ENCODE measurements around the gene ABCA3. TPM values are rescaled to one million over a fixed set of nuclear protein-coding genes. Genes with fewer than 3 reads are reported as not detected.

Gene ABCA3
- total RNA-seq, 4 donors from 2014 or later, result 3.4 to 8.6 (median 3.7) TPM

GRCh38 chr16:2326191-2326590, 14.3 kb downstream of the ABCA3 start:
- Histone ChIP-seq H3K9me3 (no peaks in the 10 kb centered on the region), H3K4me3 (no peak overlapping the region), H3K36me3 (no peaks in the 10 kb centered on the region), H3K4me1 (no peaks in the 10 kb centered on the region), H3K27me3 (no peaks in the 10 kb centered on the region), H3K27ac (no peak overlapping the region)
- in situ Hi-C loops (cut with MboI; ENCODE audit: low pct_ligation_motif_present in 1 of 4, low pct_unique_long_range_greater_than_20kb in 1 of 4, low sequenced_read_pairs in 3 of 4), result loop anchor here in 2 of 4 donors (25.0 kb wide), 1 partner anchor 161 kb away; the partner anchor contains the start of gene TBC1D24 (in 2 of the 2)
- no peak for DNase-seq
- intact Hi-C loops (cut with DNase I; ENCODE audit: low total_unique reads), result no loop called here
- 90 to 96% methylated on average over 4 to 10 of the region's 11 CpGs for WGBS, 2 donors (ENCODE audit: low coverage in 1 of 2)
- TF ChIP-seq CTCF (IDR thresholded peaks at IDR 0.05) (no peak), EP300 (IDR thresholded peaks at IDR 0.05; ENCODE audit: low read depth) (no peak), POLR2A (IDR thresholded peaks at IDR 0.05) (no peak), POLR2AphosphoS5 (IDR thresholded peaks at IDR 0.05) (no peak)

GRCh38 chr16:2325791-2326190, 14.7 kb downstream of the ABCA3 start:
- TF ChIP-seq POLR2A (IDR thresholded peaks at IDR 0.05) (no peak), POLR2AphosphoS5 (IDR thresholded peaks at IDR 0.05) (no peak), CTCF (IDR thresholded peaks at IDR 0.05) (no peak), EP300 (IDR thresholded peaks at IDR 0.05; ENCODE audit: low read depth) (no peak)
- H3K27ac ChIP-seq, result no peak overlapping the region
- no peaks in the 10 kb centered on the region for H3K36me3 ChIP-seq
- intact Hi-C loops (cut with DNase I; ENCODE audit: low total_unique reads), result no loop called here
- H3K4me1 ChIP-seq, result no peaks in the 10 kb centered on the region
- H3K9me3 ChIP-seq, result no peaks in the 10 kb centered on the region
- no peaks in the 10 kb centered on the region for H3K27me3 ChIP-seq
- H3K4me3 ChIP-seq, result no peak overlapping the region
- 83 to 95% methylated on average over 7 to 16 of the region's 16 CpGs for WGBS, 2 donors (ENCODE audit: low coverage in 1 of 2)
- no peak for DNase-seq
- in situ Hi-C loops (cut with MboI; ENCODE audit: low pct_ligation_motif_present in 1 of 4, low pct_unique_long_range_greater_than_20kb in 1 of 4, low sequenced_read_pairs in 3 of 4), result loop anchor here in 2 of 4 donors (25.0 kb wide), 1 partner anchor 162 kb away; the partner anchor contains the start of gene TBC1D24 (in 2 of the 2)

- in situ Hi-C loops (cut with MboI; ENCODE audit: low pct_ligation_motif_present in 1 of 4, low pct_unique_long_range_greater_than_20kb in 1 of 4, low sequenced_read_pairs in 3 of 4), result loop anchor here in 2 of 4 donors (25.0 kb wide), 1 partner anchor 162 kb away; the partner anchor contains the start of gene TBC1D24 (in 2 of the 2)
- no peaks in the 10 kb centered on the region for H3K9me3 ChIP-seq
- no peak for TF ChIP-seq CTCF (IDR thresholded peaks at IDR 0.05)
- no peak for TF ChIP-seq POLR2AphosphoS5 (IDR thresholded peaks at IDR 0.05)
- TF ChIP-seq POLR2A (IDR thresholded peaks at IDR 0.05), result no peak
- no peak for TF ChIP-seq EP300 (IDR thresholded peaks at IDR 0.05; ENCODE audit: low read depth)
- H3K36me3 ChIP-seq, result no peaks in the 10 kb centered on the region
- H3K27me3 ChIP-seq, result no peaks in the 10 kb centered on the region
- 84% methylated on average over 7 of the region's 7 CpGs; no CpG with 5 or more reads in 1 of the 2 donors for WGBS, 2 donors (ENCODE audit: low coverage in 1 of 2)
- H3K27ac ChIP-seq, result no peak overlapping the region
- intact Hi-C loops (cut with DNase I; ENCODE audit: low total_unique reads), result no loop called here
- no peak overlapping the region for H3K4me3 ChIP-seq
- no peak for DNase-seq
- no peaks in the 10 kb centered on the region for H3K4me1 ChIP-seq
These were observed 15.3 kb downstream of the ABCA3 start for GRCh38 chr16:2325181-2325580.

GRCh38 chr16:2324296-2324859, 16.1 kb downstream of the ABCA3 start:
- TF ChIP-seq EP300 (IDR thresholded peaks at IDR 0.05; ENCODE audit: low read depth), result no peak
- no peak for TF ChIP-seq CTCF (IDR thresholded peaks at IDR 0.05)
- no peak for TF ChIP-seq POLR2A (IDR thresholded peaks at IDR 0.05)
- TF ChIP-seq POLR2AphosphoS5 (IDR thresholded peaks at IDR 0.05), result no peak
- 84% methylated on average over 26 of the region's 26 CpGs; no CpG with 5 or more reads in 1 of the 2 donors for WGBS, 2 donors (ENCODE audit: low coverage in 1 of 2)
- no peak overlapping the region for H3K4me3 ChIP-seq
- H3K27me3 ChIP-seq, result no peaks in the 10 kb centered on the region
- H3K36me3 ChIP-seq, result no peaks in the 10 kb centered on the region
- in situ Hi-C loops (cut with MboI; ENCODE audit: low pct_ligation_motif_present in 1 of 4, low pct_unique_long_range_greater_than_20kb in 1 of 4, low sequenced_read_pairs in 3 of 4), result no loop called here
- H3K9me3 ChIP-seq, result no peaks in the 10 kb centered on the region
- no peaks in the 10 kb centered on the region for H3K4me1 ChIP-seq
- DNase-seq, result no peak
- intact Hi-C loops (cut with DNase I; ENCODE audit: low total_unique reads), result no loop called here
- H3K27ac ChIP-seq, result no peak overlapping the region
